ENCODE measurements around the gene ZFPM1.

- TF ChIP-seq CTCF (IDR thresholded peaks at IDR 0.05) = no peak
- no peak for TF ChIP-seq POLR2A (IDR thresholded peaks at IDR 0.05)
- no peak for TF ChIP-seq POLR2AphosphoS5 (IDR thresholded peaks at IDR 0.05)
These were observed 101.7 kb downstream of the ZFPM1 start for GRCh38 chr16:88554711-88555264.

All from prostate gland (tissue), 2 donors.